Epithelial cell of esophagus (primary cell): ENCODE results near the gene TFF1.

ENCODE experiments used
- DNase-seq: peaks from one replicate; pipeline ENCODE4 v3.0.0; 2010; ENCODE audit warnings: low read depth
- H3K4me3 ChIP-seq: 2 replicates; pipeline ENCODE4 v1.5.1; 2011; ENCODE audit warnings: mild to moderate bottlenecking, low read length, control low read depth
- TF ChIP-seq, protein P1 (sequence below): IDR thresholded peaks from 2 replicates; pipeline ENCODE4 v1.5.1; 2011; ENCODE audit warnings: low read depth, mild to moderate bottlenecking, low read length, control low read depth, inconsistent platforms; ENCODE audit not compliant: insufficient read depth; ENCODE audit errors: missing control alignments

The TFF1 gene

DNA sequence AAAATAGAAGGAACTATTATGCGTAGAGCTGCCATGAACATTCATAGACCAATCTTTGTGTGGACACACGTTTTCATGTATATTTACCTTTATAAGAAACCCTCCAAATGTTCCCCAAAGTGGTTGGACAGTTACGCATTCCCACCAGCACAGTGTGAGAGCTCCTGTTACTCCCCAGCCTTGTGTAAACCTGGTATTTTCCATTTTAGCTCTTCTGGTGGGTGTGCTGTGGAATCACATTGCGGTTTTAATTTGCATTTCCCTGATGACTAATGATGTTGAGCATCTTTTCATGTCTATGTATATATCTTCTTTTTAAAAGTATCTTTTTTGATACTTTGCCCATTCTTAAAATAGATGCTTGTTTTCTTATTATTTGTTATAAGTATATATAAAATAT, 34.2 kb upstream of the TFF1 start:
- TF ChIP-seq, protein P1, sequence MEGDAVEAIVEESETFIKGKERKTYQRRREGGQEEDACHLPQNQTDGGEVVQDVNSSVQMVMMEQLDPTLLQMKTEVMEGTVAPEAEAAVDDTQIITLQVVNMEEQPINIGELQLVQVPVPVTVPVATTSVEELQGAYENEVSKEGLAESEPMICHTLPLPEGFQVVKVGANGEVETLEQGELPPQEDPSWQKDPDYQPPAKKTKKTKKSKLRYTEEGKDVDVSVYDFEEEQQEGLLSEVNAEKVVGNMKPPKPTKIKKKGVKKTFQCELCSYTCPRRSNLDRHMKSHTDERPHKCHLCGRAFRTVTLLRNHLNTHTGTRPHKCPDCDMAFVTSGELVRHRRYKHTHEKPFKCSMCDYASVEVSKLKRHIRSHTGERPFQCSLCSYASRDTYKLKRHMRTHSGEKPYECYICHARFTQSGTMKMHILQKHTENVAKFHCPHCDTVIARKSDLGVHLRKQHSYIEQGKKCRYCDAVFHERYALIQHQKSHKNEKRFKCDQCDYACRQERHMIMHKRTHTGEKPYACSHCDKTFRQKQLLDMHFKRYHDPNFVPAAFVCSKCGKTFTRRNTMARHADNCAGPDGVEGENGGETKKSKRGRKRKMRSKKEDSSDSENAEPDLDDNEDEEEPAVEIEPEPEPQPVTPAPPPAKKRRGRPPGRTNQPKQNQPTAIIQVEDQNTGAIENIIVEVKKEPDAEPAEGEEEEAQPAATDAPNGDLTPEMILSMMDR, result no peak
- DNase-seq, result peak; percentile 34
- no peak overlapping the region for H3K4me3 ChIP-seq

DNA sequence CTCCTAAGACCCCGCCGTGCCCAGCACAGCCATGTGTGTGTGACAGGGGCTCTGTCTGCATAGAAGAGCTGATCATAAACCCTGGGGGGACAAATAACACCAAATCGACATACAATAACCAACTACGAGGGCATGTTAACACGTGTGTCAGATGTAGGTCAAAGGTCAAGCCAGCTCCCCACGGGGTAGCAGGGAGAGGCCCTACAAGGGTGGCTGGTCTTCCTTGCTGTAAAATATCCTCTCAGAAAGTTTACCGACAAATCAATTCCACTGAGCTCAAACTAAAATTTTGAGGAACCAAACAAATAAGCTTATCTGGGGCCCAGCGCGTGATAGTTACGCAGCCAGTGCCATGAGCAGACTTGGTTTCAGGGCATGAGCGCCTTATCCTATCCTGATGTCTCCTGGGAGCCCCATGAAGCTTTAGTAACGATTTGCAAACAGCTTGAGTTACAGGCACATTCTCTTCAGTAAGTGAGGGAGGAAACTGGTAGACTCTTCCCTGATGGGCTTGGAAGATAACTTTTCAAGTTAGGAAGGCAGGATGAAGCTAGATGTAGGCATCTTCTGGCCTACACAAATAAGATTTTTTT, 32.2 kb upstream of the TFF1 start:
- TF ChIP-seq, protein P1, result no peak

DNA sequence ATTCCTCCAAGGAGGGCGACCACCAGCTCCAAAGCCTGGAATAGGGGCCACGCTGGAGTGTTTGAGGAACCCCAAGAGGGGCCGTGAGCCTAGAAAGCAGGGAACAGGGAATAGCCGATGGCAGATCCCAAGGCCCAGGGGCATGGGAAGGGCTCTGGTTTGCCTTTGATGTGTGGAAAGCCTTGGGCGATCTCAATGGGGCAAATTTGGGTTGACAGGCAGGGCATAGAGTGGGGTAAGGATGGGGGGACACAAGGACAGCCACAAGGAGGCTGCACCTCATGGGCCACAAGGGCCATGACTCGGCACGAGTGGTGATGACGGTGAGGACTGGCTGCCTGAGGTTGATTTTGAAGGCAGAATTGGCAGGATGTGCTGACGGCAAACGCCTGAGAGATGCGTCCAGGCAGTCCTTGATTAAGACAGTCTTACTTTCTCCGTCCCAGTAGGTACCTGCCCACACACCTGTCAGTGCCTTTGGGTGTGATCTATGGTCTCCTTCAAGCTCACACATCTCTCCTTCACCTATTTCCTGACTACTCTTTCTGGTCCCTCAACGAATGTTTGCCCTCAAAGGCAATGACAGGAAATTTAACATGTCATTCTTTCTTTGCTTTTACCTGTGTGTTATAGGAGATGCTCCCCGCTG, 31.5 kb upstream of the TFF1 start:
- H3K4me3 ChIP-seq, result no peak overlapping the region
- no peak for DNase-seq
- TF ChIP-seq, protein P1, result no peak

More for the DNA sequence above, 32.2 kb upstream of the TFF1 start:
- DNase-seq, result no peak
- H3K4me3 ChIP-seq, result no peak overlapping the region

DNA sequence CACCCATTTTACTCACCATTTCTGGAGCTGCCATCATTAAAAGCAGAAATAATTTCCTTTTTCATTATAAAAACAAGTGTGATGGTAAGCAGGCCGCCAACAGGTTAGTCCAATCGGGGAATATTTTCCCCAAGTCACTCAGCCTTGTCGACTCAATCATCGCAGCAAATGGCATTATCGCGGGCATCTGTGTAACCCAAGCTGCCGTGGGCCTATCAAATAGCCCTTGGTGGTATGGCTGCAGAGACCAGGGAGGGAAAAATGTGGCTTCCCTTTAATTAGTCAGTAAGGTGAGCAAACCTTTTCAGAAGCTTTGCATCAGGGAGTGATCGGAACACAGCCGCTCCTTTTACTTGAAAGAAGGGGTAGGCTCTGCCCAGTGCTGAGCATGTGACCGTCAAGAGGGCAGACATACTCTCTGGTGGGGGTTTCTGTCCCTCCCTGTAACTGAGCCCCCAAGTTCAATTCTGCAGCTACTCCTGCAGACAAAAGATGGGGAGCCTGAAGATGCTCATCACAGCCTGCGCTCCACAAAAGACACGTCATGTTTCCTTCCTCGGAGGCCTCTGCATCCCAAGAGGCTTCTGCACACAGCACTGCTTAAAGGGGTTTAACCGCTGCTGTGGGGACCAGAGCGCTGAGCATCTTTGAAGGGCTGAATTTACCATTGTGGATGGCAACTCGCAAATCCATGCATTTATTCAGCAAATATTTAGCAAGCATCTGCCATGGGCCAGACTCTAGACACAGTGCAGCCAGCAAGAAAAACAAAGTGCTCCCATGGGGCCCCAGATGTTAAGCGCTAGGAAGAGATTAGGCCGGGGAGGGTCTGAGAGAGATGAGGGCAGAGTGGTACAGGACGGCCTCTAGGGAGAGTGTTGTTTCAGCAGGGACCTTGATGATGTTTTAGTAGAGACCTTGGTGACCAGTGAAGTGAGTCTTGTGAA, 30.7 kb upstream of the TFF1 start:
- H3K4me3 ChIP-seq, result no peak overlapping the region
- TF ChIP-seq, protein P1, result no peak
- no peak for DNase-seq

DNA sequence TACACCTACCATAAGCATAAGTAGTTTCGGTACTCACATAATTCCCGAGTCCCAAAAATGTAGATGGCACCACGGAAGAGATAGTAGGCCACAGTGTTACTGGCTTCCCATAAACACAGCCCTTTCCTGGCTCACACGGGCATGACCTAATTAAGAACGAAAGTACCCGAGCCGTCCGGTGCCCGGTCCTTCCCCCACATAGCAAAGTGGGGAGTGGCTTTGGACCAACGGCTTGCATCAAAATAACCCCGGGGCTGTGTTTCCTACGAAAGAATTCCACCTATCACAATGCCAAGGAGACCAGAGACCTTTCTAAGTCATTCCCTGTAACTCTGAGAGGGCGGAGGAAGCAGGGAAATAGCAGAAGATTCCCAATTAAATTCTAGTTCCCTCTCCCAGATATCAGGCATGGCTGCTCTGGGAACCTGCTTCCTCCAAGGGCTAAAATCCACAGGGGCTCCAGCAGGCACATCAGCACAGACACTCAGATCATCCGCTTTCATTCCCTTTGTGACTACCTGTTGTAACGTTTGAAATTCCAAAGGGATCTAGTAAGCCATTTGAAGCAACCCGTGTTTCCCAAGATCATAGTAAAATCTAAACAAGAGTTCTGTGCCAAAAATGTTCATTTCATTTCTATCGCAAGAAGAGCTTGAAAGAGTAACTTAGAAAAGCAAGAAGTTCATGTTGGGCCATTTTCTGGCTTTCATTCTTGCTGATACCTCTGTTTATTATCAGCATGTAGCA, 29.7 kb upstream of the TFF1 start, which contains the start of gene TMPRSS3:
Gene TMPRSS3, minus strand, starts transcription at position 148 of the 747 bp plus-strand sequence. CDS start 635 bp downstream, outside the sequence.
- TF ChIP-seq, protein P1, result no peak
- H3K4me3 ChIP-seq, result no peak within 1 kb of the TSS
- no peak for DNase-seq

DNA sequence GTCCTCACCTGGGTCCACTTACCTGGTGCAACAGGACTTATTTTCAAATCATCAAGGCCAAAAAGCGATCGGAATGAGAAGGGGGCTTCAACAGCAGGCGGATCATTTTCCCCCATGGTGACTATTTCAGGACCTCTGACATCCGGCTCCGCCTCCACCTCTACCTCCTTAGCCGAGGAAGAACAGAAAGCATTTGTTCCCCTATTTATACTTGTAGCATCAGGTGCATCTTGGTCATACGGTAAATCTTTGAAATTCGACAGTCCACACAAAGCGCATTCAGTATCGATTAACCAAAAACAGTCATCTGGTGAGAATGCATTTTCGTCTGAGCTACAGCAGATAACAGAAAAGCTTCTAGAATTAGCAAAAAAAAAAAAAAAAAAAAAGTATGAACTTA, 29.0 kb upstream of the TFF1 start:
- TF ChIP-seq, protein P1, result no peak
- H3K4me3 ChIP-seq, result no peak overlapping the region
- no peak for DNase-seq
